ENCODE results near the gene ERN2. TPM values are rescaled to one million over a fixed set of nuclear protein-coding genes. Genes with fewer than 3 reads are reported as not detected.

The ERN2 gene
- polyA plus RNA-seq, 3 donors, result not detected

DNA sequence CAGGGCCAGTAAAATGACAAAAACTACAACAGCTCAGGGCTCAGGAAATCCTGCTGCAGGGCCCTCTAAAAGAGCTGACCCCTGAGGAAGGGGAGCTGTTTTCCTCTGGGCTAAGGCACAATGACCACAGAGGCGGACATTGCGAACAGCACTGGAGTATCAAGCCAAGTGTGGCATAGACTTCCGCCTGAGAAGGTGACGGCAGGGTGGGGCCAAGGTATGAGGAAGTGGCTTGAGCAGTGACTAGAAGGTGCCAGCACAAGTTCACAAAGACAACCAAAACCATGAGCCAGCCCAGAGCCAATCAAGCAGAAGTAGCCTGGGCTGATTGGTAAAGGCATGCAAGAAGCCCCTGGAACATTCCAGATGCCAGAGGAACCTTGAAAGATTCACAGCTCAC is 13.9 kb downstream of the ERN2 start:
- 66% methylated on average over 4 of the region's 4 CpGs for whole genome bisulfite sequencing (ENCODE audit: insufficient coverage)
- peaks cover 5 to 8% of the 10 kb centered on the region in 2 donors for H3K4me1 ChIP-seq (ENCODE audit: control insufficient read depth in 1 of 2, insufficient read depth in 2 of 2, low read length in 2 of 2)
- Mint-ChIP-seq H3K36me3 (peaks cover 0 to under 1% of the 10 kb centered on the region in 2 donors), H3K4me1 (peaks cover 12% of the 10 kb centered on the region), H3K4me3 (no peak overlapping the region), H3K27me3 (ENCODE audit: low read depth in 3 of 3) (peaks cover 4 to 20% (median 6%) of the 10 kb centered on the region in 3 donors), H3K9me3 (peaks cover 3 to 10% (median 8%) of the 10 kb centered on the region in 7 donors), H3K27ac (no peak overlapping the region)
- peaks cover 3 to 5% of the 10 kb centered on the region in 2 donors for H3K9me3 ChIP-seq (replicated peaks in 1 of 2; ENCODE audit: control insufficient read depth in 1 of 2, insufficient read depth in 1 of 2, low read length in 2 of 2)
- H3K27me3 ChIP-seq (ENCODE audit: control insufficient read depth in 2 of 2, insufficient read depth in 2 of 2, low read length in 2 of 2), result no peaks in the 10 kb centered on the region
- no peak overlapping the region for H3K4me3 ChIP-seq (replicated peaks in 1 of 3; ENCODE audit: low read depth in 2 of 3, low read length in 3 of 3)
- H2AFZ ChIP-seq (ENCODE audit: insufficient read depth, low read depth, low read length, poor library complexity, severe bottlenecking), result no peak overlapping the region
- no peak overlapping the region for H3K9ac ChIP-seq (ENCODE audit: insufficient read depth, low read length, poor library complexity, severe bottlenecking)
- H3K27ac ChIP-seq (ENCODE audit: low read depth in 1 of 2, low read length in 2 of 2), result no peak overlapping the region
- no peaks in the 10 kb centered on the region for H4K20me1 ChIP-seq (ENCODE audit: insufficient read depth, low read length)
- DNase-seq, result no peak
- TF ChIP-seq, protein P1, sequence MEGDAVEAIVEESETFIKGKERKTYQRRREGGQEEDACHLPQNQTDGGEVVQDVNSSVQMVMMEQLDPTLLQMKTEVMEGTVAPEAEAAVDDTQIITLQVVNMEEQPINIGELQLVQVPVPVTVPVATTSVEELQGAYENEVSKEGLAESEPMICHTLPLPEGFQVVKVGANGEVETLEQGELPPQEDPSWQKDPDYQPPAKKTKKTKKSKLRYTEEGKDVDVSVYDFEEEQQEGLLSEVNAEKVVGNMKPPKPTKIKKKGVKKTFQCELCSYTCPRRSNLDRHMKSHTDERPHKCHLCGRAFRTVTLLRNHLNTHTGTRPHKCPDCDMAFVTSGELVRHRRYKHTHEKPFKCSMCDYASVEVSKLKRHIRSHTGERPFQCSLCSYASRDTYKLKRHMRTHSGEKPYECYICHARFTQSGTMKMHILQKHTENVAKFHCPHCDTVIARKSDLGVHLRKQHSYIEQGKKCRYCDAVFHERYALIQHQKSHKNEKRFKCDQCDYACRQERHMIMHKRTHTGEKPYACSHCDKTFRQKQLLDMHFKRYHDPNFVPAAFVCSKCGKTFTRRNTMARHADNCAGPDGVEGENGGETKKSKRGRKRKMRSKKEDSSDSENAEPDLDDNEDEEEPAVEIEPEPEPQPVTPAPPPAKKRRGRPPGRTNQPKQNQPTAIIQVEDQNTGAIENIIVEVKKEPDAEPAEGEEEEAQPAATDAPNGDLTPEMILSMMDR (IDR thresholded peaks at IDR 0.05), result no peak
- no peak overlapping the region for H3K4me2 ChIP-seq (replicated peaks; ENCODE audit: extremely low read depth, low read length, poor library complexity, severe bottlenecking)
- intact Hi-C loops (cut with micrococcal nuclease), result no loop called here
- H3K79me2 ChIP-seq (ENCODE audit: insufficient read depth, low read length), result no peaks in the 10 kb centered on the region
- no peaks in the 10 kb centered on the region for H3K36me3 ChIP-seq (replicated peaks in 1 of 2; ENCODE audit: control insufficient read depth in 1 of 2, insufficient read depth in 2 of 2, low read length in 2 of 2)

DNA sequence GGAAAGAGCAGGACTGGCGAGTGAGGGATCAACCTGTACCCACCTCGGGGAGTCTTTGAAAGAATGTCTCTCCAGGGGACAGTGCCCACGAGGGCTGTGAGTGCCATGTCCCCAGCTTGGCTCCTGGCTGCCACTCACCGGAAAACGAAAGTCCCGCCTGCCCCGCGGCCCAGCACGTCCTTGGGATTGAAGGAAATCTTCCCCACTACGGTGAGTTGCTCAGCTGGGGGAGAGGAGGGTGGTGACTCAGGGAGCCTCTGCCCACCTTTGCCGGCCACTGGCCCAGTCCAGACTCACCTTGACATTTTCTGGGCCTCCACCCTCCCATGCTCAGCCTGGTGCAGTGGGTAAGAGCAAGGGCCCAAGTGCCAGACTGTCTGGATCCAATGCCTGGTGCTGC is 17.3 kb downstream of the ERN2 start:
- Histone ChIP-seq H3K4me2 (replicated peaks; ENCODE audit: extremely low read depth, low read length, poor library complexity, severe bottlenecking) (no peak overlapping the region), H2AFZ (ENCODE audit: insufficient read depth, low read depth, low read length, poor library complexity, severe bottlenecking) (no peak overlapping the region), H3K4me1 (ENCODE audit: control insufficient read depth in 1 of 2, insufficient read depth in 2 of 2, low read length in 2 of 2) (peaks cover 5 to 8% of the 10 kb centered on the region in 2 donors), H3K79me2 (ENCODE audit: insufficient read depth, low read length) (no peaks in the 10 kb centered on the region), H3K9me3 (replicated peaks in 1 of 2; ENCODE audit: control insufficient read depth in 1 of 2, insufficient read depth in 1 of 2, low read length in 2 of 2) (no peaks in the 10 kb centered on the region), H3K36me3 (replicated peaks in 1 of 2; ENCODE audit: control insufficient read depth in 1 of 2, insufficient read depth in 2 of 2, low read length in 2 of 2) (peaks cover 9 to 22% of the 10 kb centered on the region in 2 donors), H3K9ac (ENCODE audit: insufficient read depth, low read length, poor library complexity, severe bottlenecking) (no peak overlapping the region), H4K20me1 (ENCODE audit: insufficient read depth, low read length) (no peaks in the 10 kb centered on the region), H3K4me3 (replicated peaks in 1 of 3; ENCODE audit: low read depth in 2 of 3, low read length in 3 of 3) (no peak overlapping the region), H3K27me3 (ENCODE audit: control insufficient read depth in 2 of 2, insufficient read depth in 2 of 2, low read length in 2 of 2) (no peaks in the 10 kb centered on the region), H3K27ac (ENCODE audit: low read depth in 1 of 2, low read length in 2 of 2) (no peak overlapping the region)
- intact Hi-C loops (cut with micrococcal nuclease), result no loop called here
- no peaks in the 10 kb centered on the region for H3K9me3 Mint-ChIP-seq
- H3K4me3 Mint-ChIP-seq, result no peak overlapping the region
- H3K27me3 Mint-ChIP-seq (ENCODE audit: low read depth in 3 of 3), result peaks cover 3 to 13% (median 6%) of the 10 kb centered on the region in 3 donors
- WGBS (ENCODE audit: insufficient coverage), result 82% methylated on average over 3 of the region's 11 CpGs
- TF ChIP-seq, protein P1 (IDR thresholded peaks at IDR 0.05), result no peak
- peaks cover 12% of the 10 kb centered on the region for H3K4me1 Mint-ChIP-seq
- no peak for DNase-seq
- no peak overlapping the region for H3K27ac Mint-ChIP-seq
- H3K36me3 Mint-ChIP-seq, result peaks cover 16 to 23% of the 10 kb centered on the region in 2 donors
